22Rv1 (cell line): ENCODE data around the gene MED12.

ENCODE experiments used
- ZFX ChIP-seq: fragments of 450-650 bp; IDR thresholded peaks from 2 replicates; pipeline ENCODE4 v1.6.1; 2017; ENCODE audit warnings: antibody characterized with exemption, borderline replicate concordance
- TF ChIP-seq, protein P1 (sequence below): fragments of 450-650 bp; IDR thresholded peaks from 2 replicates; pipeline ENCODE4 v1.5.1; 2017; ENCODE audit warnings: mild to moderate bottlenecking

DNA sequence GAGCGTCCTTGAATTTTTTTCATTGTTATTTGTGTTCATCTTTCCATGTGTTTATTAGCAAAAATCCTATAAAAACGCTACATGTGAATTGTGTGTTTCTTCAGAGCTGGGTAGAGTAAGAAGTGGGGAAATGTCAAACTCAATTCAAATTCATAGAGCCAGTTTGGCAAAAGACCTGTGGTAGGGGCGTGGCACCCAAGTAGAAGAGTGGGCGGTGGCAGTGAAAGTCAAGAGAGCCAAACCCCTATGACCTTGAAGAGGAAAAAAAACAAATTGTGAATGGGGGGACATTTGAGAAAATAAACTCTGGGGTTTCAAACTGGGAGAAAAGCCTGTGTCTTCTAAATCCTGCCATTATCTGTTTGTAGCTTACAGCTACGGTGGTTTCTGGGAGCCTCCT is 27.1 kb upstream of the MED12 start:
- TF ChIP-seq, protein P1, sequence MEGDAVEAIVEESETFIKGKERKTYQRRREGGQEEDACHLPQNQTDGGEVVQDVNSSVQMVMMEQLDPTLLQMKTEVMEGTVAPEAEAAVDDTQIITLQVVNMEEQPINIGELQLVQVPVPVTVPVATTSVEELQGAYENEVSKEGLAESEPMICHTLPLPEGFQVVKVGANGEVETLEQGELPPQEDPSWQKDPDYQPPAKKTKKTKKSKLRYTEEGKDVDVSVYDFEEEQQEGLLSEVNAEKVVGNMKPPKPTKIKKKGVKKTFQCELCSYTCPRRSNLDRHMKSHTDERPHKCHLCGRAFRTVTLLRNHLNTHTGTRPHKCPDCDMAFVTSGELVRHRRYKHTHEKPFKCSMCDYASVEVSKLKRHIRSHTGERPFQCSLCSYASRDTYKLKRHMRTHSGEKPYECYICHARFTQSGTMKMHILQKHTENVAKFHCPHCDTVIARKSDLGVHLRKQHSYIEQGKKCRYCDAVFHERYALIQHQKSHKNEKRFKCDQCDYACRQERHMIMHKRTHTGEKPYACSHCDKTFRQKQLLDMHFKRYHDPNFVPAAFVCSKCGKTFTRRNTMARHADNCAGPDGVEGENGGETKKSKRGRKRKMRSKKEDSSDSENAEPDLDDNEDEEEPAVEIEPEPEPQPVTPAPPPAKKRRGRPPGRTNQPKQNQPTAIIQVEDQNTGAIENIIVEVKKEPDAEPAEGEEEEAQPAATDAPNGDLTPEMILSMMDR, result no peak
- TF ChIP-seq ZFX, result no peak
